Measurements from ENCODE around the gene ACOXL.

Gene ACOXL

DNA sequence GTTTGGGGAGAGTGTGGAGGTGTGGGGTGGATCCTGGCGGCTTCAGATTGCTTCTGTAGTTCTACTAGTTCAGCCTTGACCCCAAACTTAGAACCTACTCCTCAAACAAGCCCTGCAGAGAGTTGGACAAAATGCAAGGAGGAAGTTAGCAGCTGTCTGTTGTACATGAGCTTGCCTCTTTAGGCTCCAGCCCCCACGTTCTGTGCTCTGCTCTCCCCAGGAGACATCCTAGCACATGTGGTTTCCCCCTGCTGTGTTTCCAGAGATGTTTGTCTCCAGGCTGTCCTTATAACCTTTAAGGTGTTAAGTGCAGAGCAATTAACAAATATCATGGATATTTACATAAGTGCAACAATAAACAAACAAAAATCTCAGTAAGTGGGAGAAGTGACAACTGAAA is 111.1 kb downstream of the ACOXL start:
- TF ChIP-seq, protein P1, sequence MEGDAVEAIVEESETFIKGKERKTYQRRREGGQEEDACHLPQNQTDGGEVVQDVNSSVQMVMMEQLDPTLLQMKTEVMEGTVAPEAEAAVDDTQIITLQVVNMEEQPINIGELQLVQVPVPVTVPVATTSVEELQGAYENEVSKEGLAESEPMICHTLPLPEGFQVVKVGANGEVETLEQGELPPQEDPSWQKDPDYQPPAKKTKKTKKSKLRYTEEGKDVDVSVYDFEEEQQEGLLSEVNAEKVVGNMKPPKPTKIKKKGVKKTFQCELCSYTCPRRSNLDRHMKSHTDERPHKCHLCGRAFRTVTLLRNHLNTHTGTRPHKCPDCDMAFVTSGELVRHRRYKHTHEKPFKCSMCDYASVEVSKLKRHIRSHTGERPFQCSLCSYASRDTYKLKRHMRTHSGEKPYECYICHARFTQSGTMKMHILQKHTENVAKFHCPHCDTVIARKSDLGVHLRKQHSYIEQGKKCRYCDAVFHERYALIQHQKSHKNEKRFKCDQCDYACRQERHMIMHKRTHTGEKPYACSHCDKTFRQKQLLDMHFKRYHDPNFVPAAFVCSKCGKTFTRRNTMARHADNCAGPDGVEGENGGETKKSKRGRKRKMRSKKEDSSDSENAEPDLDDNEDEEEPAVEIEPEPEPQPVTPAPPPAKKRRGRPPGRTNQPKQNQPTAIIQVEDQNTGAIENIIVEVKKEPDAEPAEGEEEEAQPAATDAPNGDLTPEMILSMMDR (IDR thresholded peaks at IDR 0.05) = no peak

DNA sequence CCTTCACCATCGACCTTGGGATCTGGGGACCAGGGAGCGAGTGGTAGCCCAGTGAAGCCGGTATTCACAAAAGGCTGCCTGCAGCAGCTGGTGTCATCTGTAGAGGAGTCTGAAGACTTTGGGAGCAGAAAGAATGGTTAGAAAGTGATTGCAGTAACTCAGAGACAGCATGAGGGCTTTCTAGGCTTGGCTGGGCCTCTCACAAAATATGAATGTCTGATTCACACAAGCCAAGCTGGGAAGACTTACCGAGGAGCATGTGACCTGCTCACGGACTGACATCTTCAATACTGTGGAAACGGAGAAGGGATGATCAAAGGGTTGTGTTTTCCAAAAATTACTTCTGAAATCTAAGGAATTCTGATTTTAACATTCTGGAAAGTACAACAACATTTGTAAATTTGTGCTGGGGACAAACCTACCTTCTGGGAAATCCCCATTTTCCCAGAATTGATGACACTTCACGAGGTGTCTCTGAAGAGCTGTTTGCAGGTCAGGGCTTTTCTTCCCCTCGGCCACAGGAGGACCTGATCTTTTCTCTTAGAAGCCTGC is 111.7 kb downstream of the ACOXL start:
- TF ChIP-seq, protein P1 (IDR thresholded peaks at IDR 0.05) = no peak

DNA sequence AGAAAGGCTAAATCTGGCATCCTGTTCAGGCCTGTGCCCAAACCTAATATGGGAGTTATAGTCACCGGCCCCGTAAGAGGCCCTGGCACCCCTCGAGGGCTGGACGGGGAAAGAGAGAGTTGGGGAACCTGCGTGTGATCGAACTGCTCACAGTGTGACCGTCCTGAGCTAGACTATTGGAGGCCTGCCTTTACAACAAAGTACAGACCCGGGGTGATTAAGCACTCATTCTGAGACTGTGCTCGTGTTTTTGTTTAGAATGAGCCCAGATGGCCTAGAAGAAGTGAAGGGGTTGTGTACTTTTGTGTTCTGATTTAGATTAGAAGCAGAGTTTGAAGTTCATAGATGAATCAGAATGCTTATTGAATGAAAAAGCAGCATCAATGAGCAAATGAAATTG is 115.3 kb downstream of the ACOXL start:
- TF ChIP-seq, protein P1 (IDR thresholded peaks at IDR 0.05) = no peak

DNA sequence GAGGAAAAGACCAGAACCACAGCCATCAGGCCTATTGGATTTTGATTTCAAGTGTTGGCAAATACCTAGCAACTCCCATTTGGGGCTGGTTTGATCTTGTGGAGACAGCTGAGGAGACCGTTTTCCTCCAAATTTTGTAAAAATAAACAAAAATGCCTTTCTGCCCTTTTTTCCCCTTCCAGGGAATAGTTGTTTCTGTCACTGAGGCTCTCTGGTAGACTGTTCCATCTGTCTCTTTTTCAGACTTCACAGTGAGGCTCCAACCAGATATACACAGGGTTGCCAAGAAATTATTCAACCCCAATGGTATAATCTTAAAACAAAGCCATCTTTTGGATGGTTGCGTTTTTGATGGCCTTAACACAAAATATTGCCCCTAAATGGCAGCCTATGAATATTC is 115.7 kb downstream of the ACOXL start:
- TF ChIP-seq, protein P1 (IDR thresholded peaks at IDR 0.05) = no peak

DNA sequence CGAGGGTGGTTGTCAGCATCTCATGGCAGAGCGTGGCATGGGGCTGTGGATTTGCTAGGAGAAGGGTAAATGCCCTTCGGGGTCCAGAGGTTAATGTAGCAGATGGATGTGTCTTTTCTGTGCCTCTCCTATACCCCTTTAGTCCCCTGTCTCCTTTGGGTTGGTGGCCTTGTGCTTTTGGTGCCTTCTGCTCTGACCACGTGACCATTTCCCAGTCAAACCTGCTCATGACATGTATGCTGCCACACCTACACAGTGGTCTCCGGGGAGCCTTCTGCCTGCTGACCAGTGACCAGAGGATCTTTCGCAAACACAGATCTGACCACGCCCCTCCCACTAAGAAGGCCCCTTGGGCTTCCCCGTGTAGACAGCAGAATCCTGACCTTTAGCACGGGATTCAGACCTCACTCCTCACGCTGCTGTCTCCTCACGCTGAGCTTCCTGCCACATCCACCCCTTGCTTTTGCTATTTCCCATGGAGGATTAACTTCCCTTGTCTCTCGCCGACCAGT is 116.2 kb downstream of the ACOXL start:
- TF ChIP-seq, protein P1 (IDR thresholded peaks at IDR 0.05) = no peak

DNA sequence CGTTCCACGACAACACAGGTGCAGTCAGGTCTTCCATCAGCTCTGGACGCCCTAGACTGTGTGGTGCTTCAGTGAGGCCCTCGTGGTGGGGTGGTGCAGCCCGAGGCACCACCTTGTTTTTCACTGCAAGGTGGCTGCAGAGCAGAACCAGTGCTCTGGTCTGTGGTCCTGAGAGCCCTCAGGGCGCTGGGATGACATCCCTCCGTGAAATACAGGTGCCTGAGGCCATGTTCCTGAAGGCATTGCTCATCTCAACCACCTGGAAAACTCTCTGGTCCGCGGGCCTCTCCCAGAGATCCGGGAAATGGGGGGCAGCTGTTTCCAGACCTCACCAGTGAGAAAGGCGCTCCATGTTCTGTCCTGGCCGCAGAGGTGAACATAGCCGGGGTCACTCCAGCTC is 119.2 kb downstream of the ACOXL start:
- TF ChIP-seq, protein P1 (IDR thresholded peaks at IDR 0.05) = no peak

DNA sequence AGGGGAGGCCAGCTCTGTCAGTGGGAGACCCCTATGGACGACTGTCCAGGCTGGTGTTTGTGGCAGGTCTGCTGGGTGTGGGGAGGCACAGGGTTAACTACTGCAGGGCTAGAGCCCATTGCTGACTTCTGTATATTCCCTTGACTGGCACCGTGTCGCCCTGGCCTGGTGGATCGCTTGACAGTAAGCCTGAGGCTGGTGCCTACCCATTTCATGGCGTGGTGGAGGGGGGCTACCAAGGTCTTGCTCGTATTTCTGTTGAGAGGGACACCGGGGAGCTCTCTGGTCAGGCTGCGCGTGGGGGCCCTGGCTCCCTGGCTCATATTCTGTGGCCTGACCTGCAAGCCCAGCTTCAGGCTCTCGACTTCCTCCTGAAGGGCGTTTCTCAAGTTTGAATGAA is 119.7 kb downstream of the ACOXL start:
- TF ChIP-seq, protein P1 (IDR thresholded peaks at IDR 0.05) = no peak

All from LNCAP (cell line).